GM12875 (cell line): ENCODE data around the gene ARHGAP28.
A peak's percentile ranks its signal among the peaks of the same experiment; 100 is the strongest.

ENCODE experiments used
- H3K4me3 ChIP-seq: one replicate; pipeline ENCODE4 v1.5.1; 2011; ENCODE audit warnings: low read depth, low read length, control low read depth
- TF ChIP-seq, protein P1 (sequence below): IDR thresholded peaks from 2 replicates; pipeline ENCODE4 v1.5.1; 2011; ENCODE audit warnings: low read depth, mild to moderate bottlenecking, control low read depth, inconsistent platforms, low read length, moderate library complexity, borderline replicate concordance; ENCODE audit not compliant: insufficient read depth

ARHGAP28 gene, protein sequence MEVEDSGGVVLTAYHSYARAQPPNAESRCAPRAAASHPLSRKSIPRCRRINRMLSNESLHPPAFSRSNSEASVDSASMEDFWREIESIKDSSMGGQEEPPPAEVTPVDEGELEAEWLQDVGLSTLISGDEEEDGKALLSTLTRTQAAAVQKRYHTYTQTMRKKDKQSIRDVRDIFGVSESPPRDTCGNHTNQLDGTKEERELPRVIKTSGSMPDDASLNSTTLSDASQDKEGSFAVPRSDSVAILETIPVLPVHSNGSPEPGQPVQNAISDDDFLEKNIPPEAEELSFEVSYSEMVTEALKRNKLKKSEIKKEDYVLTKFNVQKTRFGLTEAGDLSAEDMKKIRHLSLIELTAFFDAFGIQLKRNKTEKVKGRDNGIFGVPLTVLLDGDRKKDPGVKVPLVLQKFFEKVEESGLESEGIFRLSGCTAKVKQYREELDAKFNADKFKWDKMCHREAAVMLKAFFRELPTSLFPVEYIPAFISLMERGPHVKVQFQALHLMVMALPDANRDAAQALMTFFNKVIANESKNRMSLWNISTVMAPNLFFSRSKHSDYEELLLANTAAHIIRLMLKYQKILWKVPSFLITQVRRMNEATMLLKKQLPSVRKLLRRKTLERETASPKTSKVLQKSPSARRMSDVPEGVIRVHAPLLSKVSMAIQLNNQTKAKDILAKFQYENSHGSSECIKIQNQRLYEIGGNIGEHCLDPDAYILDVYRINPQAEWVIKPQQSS

DNA sequence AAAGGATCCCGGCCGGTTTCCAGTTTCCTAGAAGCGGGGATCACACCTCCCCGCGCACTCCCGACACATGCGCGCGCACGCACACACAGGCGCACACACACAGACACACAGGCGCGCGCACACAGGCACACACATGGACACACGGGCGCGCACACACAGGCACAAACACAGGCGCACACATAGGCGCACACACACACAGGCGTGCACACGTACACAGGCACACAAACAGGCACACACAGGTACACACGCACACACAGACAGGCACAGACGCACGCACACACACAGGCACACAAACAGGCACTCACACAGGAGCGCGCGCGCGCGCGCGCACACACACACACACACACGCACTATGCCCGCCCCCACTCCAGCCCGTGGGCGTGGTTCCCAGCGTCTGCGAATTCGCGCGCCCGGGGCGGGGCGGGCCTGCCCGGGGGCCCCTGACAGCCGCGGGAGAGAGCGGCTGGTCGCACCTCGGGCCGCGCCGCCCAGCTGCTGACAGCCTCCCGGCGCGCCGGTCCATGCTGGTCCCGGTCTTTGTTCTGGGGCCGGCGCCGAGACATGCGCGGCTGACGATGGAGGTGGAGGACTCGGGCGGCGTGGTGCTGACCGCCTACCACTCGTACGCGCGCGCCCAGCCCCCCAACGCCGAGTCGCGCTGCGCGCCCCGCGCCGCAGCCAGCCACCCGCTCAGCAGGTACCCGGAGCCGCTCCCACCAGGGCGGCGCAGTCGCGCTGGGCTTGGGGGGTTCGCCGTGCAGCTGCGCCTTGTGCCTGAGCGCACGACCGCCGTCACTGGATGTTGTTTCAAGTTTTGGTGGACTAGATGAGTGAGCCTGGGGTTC lies at the start of gene ARHGAP28:
ARHGAP28 (plus strand) TSS at position 470 of the 845 bp plus-strand sequence; CDS start at position 576, 106 bp downstream.
- peak within 1 kb of the TSS; percentile 46 for H3K4me3 ChIP-seq
- TF ChIP-seq, protein P1, sequence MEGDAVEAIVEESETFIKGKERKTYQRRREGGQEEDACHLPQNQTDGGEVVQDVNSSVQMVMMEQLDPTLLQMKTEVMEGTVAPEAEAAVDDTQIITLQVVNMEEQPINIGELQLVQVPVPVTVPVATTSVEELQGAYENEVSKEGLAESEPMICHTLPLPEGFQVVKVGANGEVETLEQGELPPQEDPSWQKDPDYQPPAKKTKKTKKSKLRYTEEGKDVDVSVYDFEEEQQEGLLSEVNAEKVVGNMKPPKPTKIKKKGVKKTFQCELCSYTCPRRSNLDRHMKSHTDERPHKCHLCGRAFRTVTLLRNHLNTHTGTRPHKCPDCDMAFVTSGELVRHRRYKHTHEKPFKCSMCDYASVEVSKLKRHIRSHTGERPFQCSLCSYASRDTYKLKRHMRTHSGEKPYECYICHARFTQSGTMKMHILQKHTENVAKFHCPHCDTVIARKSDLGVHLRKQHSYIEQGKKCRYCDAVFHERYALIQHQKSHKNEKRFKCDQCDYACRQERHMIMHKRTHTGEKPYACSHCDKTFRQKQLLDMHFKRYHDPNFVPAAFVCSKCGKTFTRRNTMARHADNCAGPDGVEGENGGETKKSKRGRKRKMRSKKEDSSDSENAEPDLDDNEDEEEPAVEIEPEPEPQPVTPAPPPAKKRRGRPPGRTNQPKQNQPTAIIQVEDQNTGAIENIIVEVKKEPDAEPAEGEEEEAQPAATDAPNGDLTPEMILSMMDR = no peak

DNA sequence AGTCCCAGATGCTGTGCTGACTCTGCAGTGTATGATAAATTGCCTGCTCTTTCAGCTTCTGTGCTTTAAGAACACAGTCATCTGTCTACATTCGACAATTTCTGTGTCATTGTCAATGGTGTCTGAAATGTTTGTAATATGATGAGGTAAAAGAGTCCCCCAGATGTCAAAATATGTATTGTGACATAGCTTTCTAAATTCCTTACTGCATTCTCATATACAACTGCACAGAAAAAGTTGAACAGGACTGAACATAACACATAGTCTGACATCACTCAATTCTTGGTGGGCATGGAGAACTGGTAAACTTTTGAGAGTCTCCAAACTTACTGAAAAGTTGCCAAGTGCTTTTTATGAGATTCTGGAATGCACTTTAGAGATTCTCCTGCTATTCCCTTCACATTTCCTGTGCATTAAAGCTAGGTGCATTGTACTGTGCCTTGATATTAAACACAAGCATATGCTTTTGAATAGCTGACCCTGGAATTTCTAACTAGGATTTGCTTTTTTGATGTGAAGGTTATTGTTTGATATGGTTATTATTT lies 48.1 kb upstream of the ARHGAP28 start:
- no peak overlapping the region for H3K4me3 ChIP-seq
- TF ChIP-seq, protein P1 = no peak

DNA sequence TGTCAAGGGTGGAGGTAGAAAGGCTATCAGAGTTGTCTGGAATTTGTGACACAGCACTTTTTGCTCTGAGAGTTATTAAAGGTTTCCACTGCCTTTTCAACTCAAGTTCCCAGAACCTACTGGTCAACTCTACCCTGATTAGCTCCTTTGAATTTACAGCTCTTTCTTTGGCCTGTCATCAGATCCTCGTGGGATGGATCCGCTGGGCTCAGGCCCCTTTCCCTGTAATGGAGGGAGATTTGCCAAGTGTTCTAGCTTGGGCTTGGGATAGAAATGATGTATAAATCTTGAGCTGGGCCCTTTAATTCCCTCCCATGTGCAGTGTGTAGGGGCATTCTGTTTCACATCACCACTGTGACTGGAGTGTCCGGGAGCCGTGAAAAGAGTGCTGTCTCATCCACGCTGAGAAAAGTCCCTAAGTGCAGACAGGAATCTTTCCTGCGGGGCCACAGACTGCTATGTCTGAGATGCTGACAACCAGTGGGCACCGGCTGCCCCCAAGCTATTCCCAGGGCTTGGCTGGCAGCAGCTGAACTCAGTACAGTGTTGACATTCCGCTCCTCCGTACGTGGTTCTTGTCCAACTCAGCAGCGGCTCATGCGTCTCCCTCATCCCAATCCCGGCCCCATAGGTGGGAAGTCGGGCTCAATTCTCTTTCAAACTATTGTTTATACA lies 46.9 kb upstream of the ARHGAP28 start:
- TF ChIP-seq, protein P1 = no peak
- no peak overlapping the region for H3K4me3 ChIP-seq

DNA sequence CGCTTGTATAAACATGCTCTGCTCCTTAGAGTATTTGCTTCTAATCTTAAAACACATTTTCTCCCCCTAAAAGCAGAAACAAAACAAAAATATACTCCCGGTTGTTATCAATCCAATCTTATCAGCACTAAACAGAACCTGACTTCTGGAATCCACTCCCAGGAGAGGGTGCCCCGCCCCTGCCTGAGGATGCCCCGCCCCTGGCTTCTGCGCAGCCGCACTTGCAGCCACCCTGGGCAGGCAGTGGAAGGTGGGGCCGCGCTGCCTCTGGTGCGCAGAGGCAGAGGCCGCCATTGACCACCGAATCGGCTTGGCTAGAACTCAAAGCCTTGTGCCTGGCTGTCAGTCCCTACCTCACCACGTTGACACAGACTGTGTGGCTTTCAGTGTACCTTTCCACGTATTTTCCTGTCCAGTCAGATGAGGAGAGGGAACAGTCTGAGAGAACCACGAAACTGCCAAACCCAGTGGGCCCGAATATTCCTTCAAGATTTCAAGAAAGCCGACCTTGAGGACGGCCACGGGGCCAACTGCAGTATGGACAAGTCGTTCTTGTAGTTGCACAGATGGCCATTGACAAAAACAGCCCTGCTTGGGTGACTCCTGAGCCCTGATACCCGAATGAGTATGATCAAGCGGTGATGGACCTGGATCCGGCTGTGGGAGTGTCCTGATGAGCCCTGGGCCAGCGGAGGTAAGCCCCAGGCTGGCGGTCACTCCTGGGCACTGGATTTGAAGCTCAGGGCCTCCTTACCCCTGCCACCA lies 46.2 kb upstream of the ARHGAP28 start:
- TF ChIP-seq, protein P1 = no peak
- H3K4me3 ChIP-seq = no peak overlapping the region

DNA sequence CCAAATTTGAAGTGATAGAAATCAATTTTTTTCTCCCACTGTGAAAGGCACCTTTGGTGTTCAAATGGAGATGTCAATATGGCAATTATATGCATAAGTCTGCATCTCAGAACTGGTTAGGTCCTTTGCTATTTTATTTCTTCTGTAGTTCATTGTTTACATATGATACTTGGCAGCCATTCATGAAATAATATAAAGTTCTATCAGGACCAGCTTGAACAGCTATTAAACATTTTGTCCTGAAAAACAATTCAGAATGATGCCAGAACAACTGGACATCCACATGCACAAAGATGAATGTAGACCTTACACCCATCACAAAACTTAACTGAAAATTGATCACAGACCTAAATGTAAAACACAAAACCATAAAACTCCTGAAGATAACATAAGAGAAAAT lies 41.8 kb upstream of the ARHGAP28 start:
- TF ChIP-seq, protein P1 = no peak
- H3K4me3 ChIP-seq = no peak overlapping the region

DNA sequence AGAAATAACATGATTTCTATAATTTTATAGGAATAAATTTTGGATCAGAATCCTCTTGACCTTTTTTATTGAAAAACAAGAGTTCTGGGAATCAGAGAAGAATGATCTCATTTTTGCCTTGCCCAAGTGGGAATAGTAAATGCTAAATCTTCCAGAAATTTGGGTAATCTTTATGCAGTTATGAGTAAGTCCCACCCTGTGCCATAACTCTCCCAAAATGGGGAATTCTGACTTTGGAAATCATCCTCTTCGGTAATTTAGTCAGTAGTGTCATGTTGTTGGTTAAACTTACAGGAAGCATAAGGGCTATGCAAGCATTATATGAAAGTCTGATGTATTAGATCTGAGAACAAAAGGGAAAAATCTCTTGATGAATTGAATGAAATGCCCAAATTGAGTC lies 20.6 kb upstream of the ARHGAP28 start:
- no peak overlapping the region for H3K4me3 ChIP-seq
- TF ChIP-seq, protein P1 = no peak
